NCI-H774 (cell line): ENCODE results near the gene SLC25A45.

Source experiments
- DNase-seq: peaks from one replicate; lab custom pipeline; 2025; lab: John Stamatoyannopoulos, UW

SLC25A45 gene

GRCh38 chr11:65404638-65405339 lies 22.3 kb upstream of the SLC25A45 start:
- no peak for DNase-seq

- DNase-seq, result no peak
These were observed 21.8 kb upstream of the SLC25A45 start for GRCh38 chr11:65404210-65404609.

GRCh38 chr11:65403607-65404121 lies 21.2 kb upstream of the SLC25A45 start:
- no peak for DNase-seq

- no peak for DNase-seq
These were observed 20.3 kb upstream of the SLC25A45 start for GRCh38 chr11:65402790-65403189.

GRCh38 chr11:65401803-65402248 lies 19.4 kb upstream of the SLC25A45 start:
- DNase-seq, result no peak

- no peak for DNase-seq
These were observed 18.8 kb upstream of the SLC25A45 start for GRCh38 chr11:65401073-65401802.

GRCh38 chr11:65400307-65401072 lies 18.0 kb upstream of the SLC25A45 start:
- no peak for DNase-seq

GRCh38 chr11:65399845-65400244 lies 17.4 kb upstream of the SLC25A45 start:
- DNase-seq, result no peak

GRCh38 chr11:65399249-65399648 lies 16.8 kb upstream of the SLC25A45 start:
- DNase-seq, result no peak

GRCh38 chr11:65398362-65398910 lies 16.0 kb upstream of the SLC25A45 start:
- no peak for DNase-seq

GRCh38 chr11:65396769-65397745 lies 14.6 kb upstream of the SLC25A45 start:
- DNase-seq, result no peak

GRCh38 chr11:65395961-65396530 lies 13.6 kb upstream of the SLC25A45 start:
- no peak for DNase-seq

- DNase-seq, result no peak
These were observed 11.7 kb upstream of the SLC25A45 start for GRCh38 chr11:65394125-65394536.

GRCh38 chr11:65393513-65394079 lies 11.2 kb upstream of the SLC25A45 start:
- no peak for DNase-seq

GRCh38 chr11:65392899-65393298 lies 10.5 kb upstream of the SLC25A45 start:
- DNase-seq, result no peak

- no peak for DNase-seq
These were observed 9.9 kb upstream of the SLC25A45 start for GRCh38 chr11:65392186-65392829.

GRCh38 chr11:65390996-65391395 lies 8.6 kb upstream of the SLC25A45 start:
- DNase-seq, result no peak

- DNase-seq, result no peak
These were observed 7.9 kb upstream of the SLC25A45 start for GRCh38 chr11:65390099-65390941.
